HepG2 (cell line): ENCODE results near the gene NKAIN4. TPM values are rescaled to one million over a fixed set of nuclear protein-coding genes. Genes with fewer than 3 reads are reported as not detected.

Experiments
- AKNA ChIP-seq: sonication (generic); formaldehyde crosslinking; IDR thresholded peaks from 2 replicates; pipeline ENCODE4 v1.4.0; 2020; ENCODE audit warnings: missing genetic modification reagents, borderline replicate concordance
- ARID4A ChIP-seq: sonication (generic); formaldehyde crosslinking; IDR thresholded peaks from 2 replicates; pipeline ENCODE4 v1.5.0; 2020; ENCODE audit warnings: mild to moderate bottlenecking, missing genetic modification reagents, borderline replicate concordance
- BCL6 ChIP-seq: IDR thresholded peaks from 2 replicates; pipeline ENCODE4 v1.6.1; 2016; ENCODE audit warnings: missing genetic modification reagents, missing compliant biosample characterization
- HNRNPUL1 ChIP-seq: fragments of 200-400 bp; formaldehyde crosslinking; IDR thresholded peaks from 2 replicates; pipeline ENCODE4 v1.6.1; 2017; ENCODE audit warnings: low read depth, mild to moderate bottlenecking, low read length, moderate library complexity
- JUND ChIP-seq: sonication (generic); formaldehyde crosslinking; IDR thresholded peaks from 2 replicates; pipeline ENCODE4 v1.8.0; 2022; ENCODE audit warnings: mild to moderate bottlenecking, missing genetic modification reagents
- PRPF4 ChIP-seq: fragments of 200-400 bp; formaldehyde crosslinking; IDR thresholded peaks from 2 replicates; pipeline ENCODE4 v1.6.1; 2016; ENCODE audit warnings: low read length, low read depth; ENCODE audit not compliant: poor library complexity, severe bottlenecking
- SMAD9 ChIP-seq: sonication (generic); formaldehyde crosslinking; IDR thresholded peaks from 2 replicates; pipeline ENCODE4 v1.5.1; 2020; ENCODE audit warnings: mild to moderate bottlenecking, missing genetic modification reagents
- SOX13 ChIP-seq, 3 experiments: fragments of 450-650 bp in 1 of 3; sonication (generic) in 1 of 3; formaldehyde crosslinking in 1 of 3; IDR thresholded peaks in 2 of 3; conservative IDR thresholded peaks in 1 of 3; 2 replicates each; pipeline versions ENCODE4 v1.5.0 to v1.6.1; 2016 to 2020; ENCODE audit warnings: antibody characterized with exemption in 1 of 3, mild to moderate bottlenecking in 1 of 3, missing compliant biosample characterization in 1 of 3, missing genetic modification reagents in 1 of 3, moderate library complexity in 1 of 3
- ZNF773 ChIP-seq: sonication (generic); formaldehyde crosslinking; IDR thresholded peaks from 2 replicates; pipeline ENCODE4 v1.4.0; 2020; ENCODE audit warnings: missing genetic modification reagents, borderline replicate concordance
- polyA plus RNA-seq, 8 experiments: library from polyadenylated mRNA; depleted of rRNA in 3 of 8; stranded (reverse) in 7 of 8; unstranded in 1 of 8; fragments of >200 nt; fragmentation: Illumina TruSeq in 4 of 8; extraction: Trizol in 4 of 8; gene quantifications; 2 replicates each; pipeline versions ENCODE4 v1.2.1 to v1.2.3, GENCODE V29; 2011 to 2016; ENCODE audit warnings: low read depth in 4 of 8, missing spikeins in 1 of 8, mixed read lengths in 1 of 8; ENCODE audit not compliant: insufficient read depth in 1 of 8
- total RNA-seq, 5 experiments: library from RNA; depleted of rRNA; stranded (reverse); fragments of >200 nt; fragmentation: Illumina TruSeq; extraction: Trizol; gene quantifications; 2 replicates each; pipeline ENCODE4 v1.2.3, GENCODE V29; 2016; ENCODE audit warnings: low read depth in 1 of 5
- TF ChIP-seq, protein P1 (sequence below): sonication (generic); formaldehyde crosslinking; IDR thresholded peaks from 2 replicates; pipeline ENCODE4 v1.4.0; 2020; ENCODE audit warnings: missing genetic modification reagents, borderline replicate concordance
- TF ChIP-seq, protein P2 (sequence below): sonication (generic); formaldehyde crosslinking; IDR thresholded peaks from 2 replicates; pipeline ENCODE4 v1.4.0; 2020; ENCODE audit warnings: missing genetic modification reagents, borderline replicate concordance

The NKAIN4 gene
- total and polyA plus RNA-seq, 2 of the 13 experiments (the other 11 are each of a cell fraction or from before 2014, with no cell fraction given): not detected

- TF ChIP-seq ARID4A: peak; percentile 32; the same call in 1 of the 2 replicates
- TF ChIP-seq, protein P1, sequence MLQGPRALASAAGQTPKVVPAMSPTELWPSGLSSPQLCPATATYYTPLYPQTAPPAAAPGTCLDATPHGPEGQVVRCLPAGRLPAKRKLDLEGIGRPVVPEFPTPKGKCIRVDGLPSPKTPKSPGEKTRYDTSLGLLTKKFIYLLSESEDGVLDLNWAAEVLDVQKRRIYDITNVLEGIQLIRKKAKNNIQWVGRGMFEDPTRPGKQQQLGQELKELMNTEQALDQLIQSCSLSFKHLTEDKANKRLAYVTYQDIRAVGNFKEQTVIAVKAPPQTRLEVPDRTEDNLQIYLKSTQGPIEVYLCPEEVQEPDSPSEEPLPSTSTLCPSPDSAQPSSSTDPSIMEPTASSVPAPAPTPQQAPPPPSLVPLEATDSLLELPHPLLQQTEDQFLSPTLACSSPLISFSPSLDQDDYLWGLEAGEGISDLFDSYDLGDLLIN (CRISPR knock-in tag): no peak; the same call in 1 of the 2 replicates
- TF ChIP-seq AKNA (CRISPR knock-in tag): no peak
- TF ChIP-seq SOX13 (IDR thresholded peaks at IDR 0.05): no peak
- TF ChIP-seq SOX13 (CRISPR knock-in tag; conservative IDR thresholded peaks at IDR 0.05 in 1 of 2, IDR thresholded peaks at IDR 0.05 in 1 of 2): no peak; a peak in 1 of 4 replicates
- no peak for TF ChIP-seq HNRNPUL1
- TF ChIP-seq PRPF4: no peak
- no peak for TF ChIP-seq SMAD9 (CRISPR knock-in tag)
- TF ChIP-seq, protein P2, sequence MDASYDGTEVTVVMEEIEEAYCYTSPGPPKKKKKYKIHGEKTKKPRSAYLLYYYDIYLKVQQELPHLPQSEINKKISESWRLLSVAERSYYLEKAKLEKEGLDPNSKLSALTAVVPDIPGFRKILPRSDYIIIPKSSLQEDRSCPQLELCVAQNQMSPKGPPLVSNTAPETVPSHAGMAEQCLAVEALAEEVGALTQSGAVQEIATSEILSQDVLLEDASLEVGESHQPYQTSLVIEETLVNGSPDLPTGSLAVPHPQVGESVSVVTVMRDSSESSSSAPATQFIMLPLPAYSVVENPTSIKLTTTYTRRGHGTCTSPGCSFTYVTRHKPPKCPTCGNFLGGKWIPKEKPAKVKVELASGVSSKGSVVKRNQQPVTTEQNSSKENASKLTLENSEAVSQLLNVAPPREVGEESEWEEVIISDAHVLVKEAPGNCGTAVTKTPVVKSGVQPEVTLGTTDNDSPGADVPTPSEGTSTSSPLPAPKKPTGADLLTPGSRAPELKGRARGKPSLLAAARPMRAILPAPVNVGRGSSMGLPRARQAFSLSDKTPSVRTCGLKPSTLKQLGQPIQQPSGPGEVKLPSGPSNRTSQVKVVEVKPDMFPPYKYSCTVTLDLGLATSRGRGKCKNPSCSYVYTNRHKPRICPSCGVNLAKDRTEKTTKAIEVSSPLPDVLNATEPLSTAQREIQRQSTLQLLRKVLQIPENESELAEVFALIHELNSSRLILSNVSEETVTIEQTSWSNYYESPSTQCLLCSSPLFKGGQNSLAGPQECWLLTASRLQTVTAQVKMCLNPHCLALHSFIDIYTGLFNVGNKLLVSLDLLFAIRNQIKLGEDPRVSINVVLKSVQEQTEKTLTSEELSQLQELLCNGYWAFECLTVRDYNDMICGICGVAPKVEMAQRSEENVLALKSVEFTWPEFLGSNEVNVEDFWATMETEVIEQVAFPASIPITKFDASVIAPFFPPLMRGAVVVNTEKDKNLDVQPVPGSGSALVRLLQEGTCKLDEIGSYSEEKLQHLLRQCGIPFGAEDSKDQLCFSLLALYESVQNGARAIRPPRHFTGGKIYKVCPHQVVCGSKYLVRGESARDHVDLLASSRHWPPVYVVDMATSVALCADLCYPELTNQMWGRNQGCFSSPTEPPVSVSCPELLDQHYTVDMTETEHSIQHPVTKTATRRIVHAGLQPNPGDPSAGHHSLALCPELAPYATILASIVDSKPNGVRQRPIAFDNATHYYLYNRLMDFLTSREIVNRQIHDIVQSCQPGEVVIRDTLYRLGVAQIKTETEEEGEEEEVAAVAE (CRISPR knock-in tag): 0 out of 2 replicates have a peak, but pooled peaks have one; percentile 49
- peak; percentile 62; the same call in 1 of the 2 replicates for TF ChIP-seq ZNF773
- no peak; the same call in 1 of the 2 replicates for TF ChIP-seq JUND (CRISPR knock-in tag)
- TF ChIP-seq BCL6 (CRISPR knock-in tag): no peak
These were observed 36.6 kb upstream of the NKAIN4 start (continued) for GRCh38 chr20:63290677-63291472.
